NCI-H1694 treated with DMSO at 0.1 percent for 48 hours (cell line): Measurements from ENCODE around the gene IL2RA.

Source experiments
- DNase-seq: peaks from one replicate; lab custom pipeline; 2025; lab: John Stamatoyannopoulos, UW

The IL2RA gene

DNA sequence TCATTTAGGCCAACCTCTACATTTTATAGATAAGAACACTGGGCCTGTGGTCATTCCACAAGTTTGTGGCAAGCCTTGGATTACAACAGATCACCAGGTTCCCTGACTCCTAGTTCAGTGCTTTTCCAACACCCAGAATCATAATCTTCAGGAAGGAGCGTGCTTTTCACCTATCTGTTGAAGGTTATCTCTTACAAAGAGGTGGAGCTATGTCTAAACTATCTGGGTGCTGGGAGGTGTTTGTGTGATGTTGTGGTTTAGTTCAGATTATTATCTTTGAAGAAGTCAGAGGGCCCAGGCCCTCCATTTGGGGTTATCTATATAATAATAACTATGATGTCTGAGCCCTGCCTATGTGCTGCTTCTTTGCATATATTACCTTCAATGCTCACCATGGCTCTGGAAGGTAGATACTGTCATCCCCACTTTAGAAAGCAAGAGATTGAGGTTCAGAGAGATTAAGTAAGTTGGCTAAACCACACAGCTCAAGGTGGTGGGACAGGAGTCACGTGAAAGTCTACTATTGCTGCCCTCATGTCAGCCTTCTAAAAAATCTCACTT lies 24.0 kb downstream of the IL2RA start:
- DNase-seq: no peak

DNA sequence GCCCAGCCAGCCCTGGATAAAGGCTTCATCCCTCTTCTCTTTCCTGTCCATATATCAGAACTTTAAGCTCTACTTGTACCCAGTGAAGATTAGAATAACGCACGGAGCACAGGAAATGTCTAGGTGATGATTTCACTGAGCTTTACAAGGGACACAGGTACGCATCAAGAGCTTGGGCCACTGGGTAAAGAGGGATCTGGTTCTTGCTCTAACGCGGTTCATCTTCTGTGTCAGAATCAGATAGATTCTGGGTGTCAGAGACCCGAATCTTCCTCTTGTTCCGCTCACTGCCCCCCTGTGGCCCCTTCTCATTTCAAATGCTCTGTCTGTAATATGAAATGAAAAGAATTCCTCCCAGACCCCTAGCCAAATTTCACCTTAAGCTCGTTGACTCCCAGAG lies 24.7 kb downstream of the IL2RA start:
- no peak for DNase-seq

DNA sequence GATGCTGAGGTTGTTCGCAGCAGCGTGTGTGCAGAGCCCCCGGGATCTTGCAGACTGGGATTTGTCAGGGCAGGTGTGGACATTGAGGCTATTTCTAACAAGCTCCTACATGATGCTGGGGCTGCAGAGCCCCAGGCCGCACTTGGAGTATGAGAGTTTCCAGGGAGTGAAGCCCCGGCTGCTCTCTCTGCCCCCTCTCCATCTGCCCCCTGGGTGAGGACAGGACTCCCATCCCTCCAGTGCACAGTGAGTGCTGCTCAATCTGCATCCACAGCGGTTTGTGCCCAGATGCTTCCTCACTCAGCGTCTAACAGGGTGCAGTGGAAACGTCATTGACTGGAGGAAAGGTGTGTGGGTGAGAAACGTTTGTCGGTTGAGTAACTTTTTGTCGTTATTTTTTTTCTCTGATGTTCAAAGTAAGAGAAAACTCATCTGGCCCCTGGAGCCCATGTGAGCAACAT lies 25.3 kb downstream of the IL2RA start:
- DNase-seq: no peak

DNA sequence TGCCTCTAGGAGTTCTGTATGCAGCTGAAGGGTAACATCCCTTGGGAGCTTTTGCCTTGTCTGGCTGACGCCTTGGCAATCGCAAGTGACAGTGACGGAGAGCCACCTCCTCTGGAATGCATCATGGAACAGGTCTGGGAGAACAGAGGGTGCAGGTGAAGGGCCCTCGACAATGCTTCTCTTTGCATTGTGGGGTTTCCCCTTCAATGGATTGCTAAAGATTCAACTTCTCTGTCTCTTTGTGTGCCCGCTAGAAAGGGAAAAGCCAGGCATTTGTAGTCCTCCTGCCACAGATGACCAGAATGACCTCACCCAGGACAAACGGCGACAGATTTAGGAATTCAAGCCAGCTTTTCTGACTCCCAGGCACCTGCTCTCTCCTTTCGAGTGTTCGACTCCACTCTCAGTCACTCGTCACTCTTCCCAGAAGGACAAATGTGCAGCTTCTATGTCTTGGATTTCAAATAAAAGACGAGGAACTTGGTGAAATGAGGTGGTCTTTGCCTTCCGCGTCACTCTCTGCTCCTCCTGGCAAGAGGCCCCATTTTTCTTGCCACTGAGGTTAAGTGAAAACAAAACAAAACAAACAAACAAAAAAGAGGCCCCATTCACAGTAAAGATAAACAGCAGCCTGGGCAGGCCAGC lies 26.1 kb downstream of the IL2RA start:
- DNase-seq: no peak

GRCh38 chr10:6035101-6035834 lies 26.9 kb downstream of the IL2RA start:
- DNase-seq: no peak

DNA sequence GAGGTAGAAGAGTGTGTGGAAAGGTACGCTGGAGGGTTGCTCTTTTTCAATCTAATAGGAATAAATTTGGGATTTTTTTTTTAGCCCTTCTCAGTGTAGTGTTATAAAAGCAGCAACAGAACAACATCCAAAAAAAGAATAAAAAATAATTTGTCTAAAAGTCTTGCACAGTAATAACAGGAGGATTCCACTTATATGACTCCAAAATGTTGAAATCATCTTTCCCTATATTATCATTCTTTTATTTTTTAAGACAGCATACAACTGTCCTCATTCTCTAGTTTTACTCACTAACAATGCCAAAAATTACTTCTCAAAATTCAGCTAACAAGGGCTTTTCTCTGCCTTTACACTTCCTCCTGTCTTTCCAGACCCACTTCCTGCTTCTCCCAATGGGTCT lies 27.8 kb downstream of the IL2RA start:
- no peak for DNase-seq

DNA sequence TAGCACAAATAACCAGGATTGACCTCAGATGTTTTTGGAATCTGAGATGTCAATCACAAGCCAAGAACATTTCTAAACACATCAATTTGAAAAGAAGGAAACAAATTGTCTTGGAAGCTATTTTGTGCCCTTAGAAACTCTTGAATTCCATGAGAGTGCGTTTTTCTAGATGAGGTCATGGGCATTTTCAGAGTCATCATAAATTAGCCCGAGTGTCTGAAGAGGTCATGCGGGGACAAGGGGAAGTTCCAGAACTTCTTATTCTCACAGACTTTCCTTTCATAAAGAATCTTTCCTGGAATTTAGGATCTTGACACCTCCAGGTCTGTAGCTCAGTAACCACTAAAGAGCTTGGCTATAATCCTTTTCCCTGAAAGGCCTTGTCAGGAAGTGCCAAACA lies 28.2 kb downstream of the IL2RA start:
- no peak for DNase-seq

GRCh38 chr10:6030940-6031339 lies 31.2 kb downstream of the IL2RA start:
- no peak for DNase-seq

GRCh38 chr10:6030217-6030616 lies 31.9 kb downstream of the IL2RA start:
- DNase-seq: no peak

DNA sequence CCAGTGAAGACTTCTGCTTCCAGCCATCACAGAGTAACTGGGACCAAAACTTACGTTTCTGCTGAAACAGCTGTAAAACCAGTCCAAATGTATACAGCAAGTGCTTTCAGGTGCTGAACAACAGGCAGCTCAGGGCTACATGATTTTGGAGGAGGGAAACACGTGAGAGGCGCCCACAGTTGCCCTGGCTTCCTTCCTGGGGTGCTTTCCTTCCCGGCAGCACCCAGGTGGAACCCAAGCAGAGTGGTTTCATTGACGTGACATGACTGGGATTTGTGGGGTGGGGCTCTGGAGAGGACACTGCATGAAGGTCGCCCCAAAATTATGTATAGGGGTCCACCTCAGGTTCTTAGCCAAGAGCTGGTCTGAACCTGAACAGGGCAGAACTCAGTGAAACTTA lies 34.2 kb downstream of the IL2RA start:
- no peak for DNase-seq

DNA sequence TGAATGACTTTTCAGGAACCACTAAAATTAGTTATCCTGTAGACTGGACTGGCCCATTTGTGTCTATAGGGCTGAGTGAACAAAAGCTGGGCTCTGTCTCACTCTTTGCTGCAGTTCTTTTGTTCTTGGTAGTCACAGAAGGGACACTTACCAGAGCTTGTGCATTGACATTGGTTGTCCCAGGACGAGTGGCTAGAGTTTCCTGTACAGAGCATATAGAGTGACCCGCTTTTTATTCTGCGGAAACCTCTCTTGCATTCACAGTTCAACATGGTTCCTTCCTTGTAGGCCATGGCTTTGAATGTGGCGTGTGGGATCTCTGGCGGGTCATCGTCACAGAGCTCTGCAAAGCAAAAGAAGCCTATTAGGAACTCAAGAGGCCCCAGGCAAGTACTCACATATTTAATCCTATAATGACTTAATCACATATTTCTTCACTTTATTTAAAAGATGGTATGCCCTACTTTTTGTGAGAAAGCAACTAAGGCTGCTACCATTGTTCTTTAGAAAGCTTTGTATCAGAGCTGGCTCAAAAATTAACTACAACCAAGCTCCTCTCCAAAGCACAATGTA lies 36.4 kb downstream of the IL2RA start:
- DNase-seq: no peak

DNA sequence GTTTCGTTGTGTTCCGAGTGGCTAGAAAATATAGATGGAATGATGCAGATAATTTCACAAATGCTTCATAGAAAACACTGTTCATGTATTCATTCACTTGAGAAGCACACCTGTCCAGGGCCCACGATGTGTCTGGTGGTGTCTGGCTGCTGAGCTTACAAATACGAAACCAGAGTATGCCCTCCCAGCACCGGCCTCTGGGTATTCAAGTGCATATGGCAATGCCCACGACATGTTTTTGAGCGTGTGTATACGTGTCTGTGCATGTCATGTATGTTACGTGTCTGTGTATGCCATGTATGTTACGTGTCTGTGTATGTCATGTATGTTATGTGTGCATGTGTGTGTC lies 37.9 kb downstream of the IL2RA start:
- DNase-seq: no peak

- DNase-seq: no peak
Measured at GRCh38 chr10:6023661-6024333, 38.4 kb downstream of the IL2RA start.

DNA sequence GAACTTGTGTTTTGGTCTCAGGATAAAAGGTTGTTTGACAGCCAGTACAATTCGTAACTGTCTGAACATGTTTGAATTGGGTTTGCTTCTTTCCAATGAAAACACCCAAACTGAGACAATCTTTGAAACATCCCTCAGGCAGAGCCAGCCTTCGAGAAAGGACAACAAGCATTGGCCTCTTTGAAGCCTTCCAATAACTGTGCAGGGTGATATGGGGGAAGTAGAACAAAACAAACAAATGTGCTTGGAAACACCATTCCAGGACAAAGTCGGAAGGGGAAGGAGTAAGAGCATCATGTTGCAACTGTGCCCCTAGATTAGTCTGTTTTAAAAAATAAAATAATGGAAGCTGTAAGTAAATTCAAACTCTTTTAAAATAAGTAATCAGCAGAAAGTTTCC lies 39.5 kb downstream of the IL2RA start:
- no peak for DNase-seq

DNA sequence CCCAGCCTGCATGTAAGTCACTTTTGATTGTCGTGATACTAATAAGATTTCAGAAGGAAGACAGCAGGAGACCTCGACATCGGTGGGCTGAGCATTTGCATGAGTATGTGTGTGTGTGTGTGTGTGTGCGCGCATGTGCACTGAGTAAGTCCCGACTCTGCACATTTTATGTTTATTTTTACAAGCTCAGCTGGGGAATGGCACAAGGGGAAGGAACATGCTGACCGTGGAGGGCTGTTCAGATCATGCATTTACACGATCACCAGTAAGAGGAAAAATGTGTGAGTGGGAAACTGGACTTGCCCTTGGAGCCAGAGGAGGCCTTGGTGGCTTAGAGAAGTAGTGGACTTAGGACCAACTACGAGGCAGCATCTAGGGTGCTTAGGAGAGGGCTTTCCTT lies 41.3 kb downstream of the IL2RA start:
- DNase-seq: no peak

DNA sequence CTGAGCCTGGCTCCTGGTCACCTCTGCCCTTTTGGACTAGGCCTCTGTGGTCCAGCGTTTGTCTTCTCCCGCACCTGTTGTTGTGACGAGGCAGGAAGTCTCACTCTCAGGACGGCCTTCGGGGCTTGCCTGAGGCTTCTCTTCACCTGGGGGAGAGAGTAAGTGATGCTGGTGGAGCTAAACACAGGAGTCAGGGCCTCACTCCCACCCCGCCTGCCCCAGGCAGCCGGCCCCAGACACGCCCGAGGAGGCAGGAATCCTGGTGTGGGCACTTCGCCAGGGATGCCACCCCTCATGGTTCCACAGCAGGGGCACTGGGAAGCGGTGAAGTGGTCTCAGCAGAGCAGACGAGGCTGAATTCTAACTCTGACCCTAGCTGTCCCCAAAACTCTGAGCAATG lies 42.4 kb downstream of the IL2RA start:
- no peak for DNase-seq

GRCh38 chr10:6019010-6019782 lies 43.0 kb downstream of the IL2RA start:
- DNase-seq: no peak

DNA sequence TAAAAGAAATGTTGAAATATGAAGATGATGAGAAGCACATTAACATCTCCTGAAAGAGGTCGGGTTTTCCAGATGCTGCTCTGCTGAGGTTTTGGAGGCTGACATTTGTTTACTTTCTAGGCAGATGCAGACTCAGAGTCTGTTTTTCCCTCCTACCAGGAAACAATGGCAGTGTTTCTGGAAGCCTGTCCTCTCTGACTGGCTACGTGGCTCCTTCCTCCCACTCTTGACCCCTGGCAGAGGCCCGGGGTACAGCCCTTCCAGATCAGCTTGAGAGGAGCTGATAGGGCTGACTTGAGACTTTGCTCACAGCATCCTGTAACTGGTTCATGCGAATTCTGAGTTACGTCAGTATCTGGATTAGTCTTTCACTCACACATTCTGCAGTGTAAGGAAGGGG lies 43.7 kb downstream of the IL2RA start:
- DNase-seq: no peak

- no peak for DNase-seq
Measured at GRCh38 chr10:6017781-6018354, 44.3 kb downstream of the IL2RA start.

- DNase-seq: peak; percentile 11
Measured at GRCh38 chr10:6014241-6014761, 47.9 kb downstream of the IL2RA start.
